Body of pancreas (tissue), 4 donors: ENCODE results near the gene ARHGEF28.

ENCODE experiments used
- CTCF ChIP-seq, 7 experiments: fragments of 450-650 bp in 4 of 7; fragments of 200-600 bp in 3 of 7; sonication (generic) in 3 of 7; IDR thresholded peaks; one replicate each; pipeline ENCODE4 v1.5.1; 2016 to 2019; ENCODE audit warnings: antibody characterized with exemption in 7 of 7
- POLR2A ChIP-seq, 3 donors: fragments of 450-650 bp; IDR thresholded peaks; one replicate each; pipeline ENCODE4 v1.6.1; 2016; ENCODE audit warnings: antibody characterized with exemption in 3 of 3, mild to moderate bottlenecking in 2 of 3

- TF ChIP-seq CTCF (IDR thresholded peaks at IDR 0.05) (no peak), POLR2A (IDR thresholded peaks at IDR 0.05) (no peak)
Measured at GRCh38 chr5:73654171-73654811, 28.3 kb downstream of the ARHGEF28 start.
